MM.1S (cell line): ENCODE results near the gene ZNF346.

Source experiments
- DNase-seq: peaks from one replicate; pipeline ENCODE4 v3.0.0-alpha.2; 2015
- H2AFZ ChIP-seq: fragments of 300-600 bp; sonication (generic); 2 replicates; pipeline ENCODE4 v1.6.0; 2016; ENCODE audit warnings: antibody characterized with exemption, low read length
- H3F3A ChIP-seq: fragments of 300-600 bp; sonication (generic); 2 replicates; pipeline ENCODE4 v1.6.1; 2016; ENCODE audit warnings: mild to moderate bottlenecking, antibody characterized with exemption, low read length, moderate library complexity, mixed read lengths; ENCODE audit not compliant: insufficient read depth
- H3K27ac ChIP-seq: fragments of 300-600 bp; sonication (generic); 2 replicates; pipeline ENCODE4 v1.5.1; 2016; ENCODE audit warnings: mild to moderate bottlenecking, low read length
- H3K27me3 ChIP-seq: fragments of 300-600 bp; sonication (generic); replicated peaks from 2 replicates; pipeline ENCODE4 v1.6.0; 2016; ENCODE audit warnings: low read length; ENCODE audit not compliant: insufficient read depth
- H3K36me3 ChIP-seq: fragments of 300-600 bp; sonication (generic); replicated peaks from 2 replicates; pipeline ENCODE4 v1.6.1; 2016; ENCODE audit warnings: mild to moderate bottlenecking, low read length, mixed read lengths; ENCODE audit not compliant: insufficient read depth
- H3K4me1 ChIP-seq: fragments of 300-600 bp; sonication (generic); 2 replicates; pipeline ENCODE4 v1.6.1; 2016; ENCODE audit warnings: low read length, mixed read lengths
- H3K4me2 ChIP-seq: fragments of 300-600 bp; sonication (generic); 2 replicates; pipeline ENCODE4 v1.6.0; 2016; ENCODE audit warnings: low read depth, low read length
- H3K4me3 ChIP-seq: fragments of 300-600 bp; sonication (generic); 2 replicates; pipeline ENCODE4 v1.5.1; 2016; ENCODE audit warnings: low read length, mixed read lengths
- H3K79me2 ChIP-seq: fragments of 300-600 bp; sonication (generic); 2 replicates; pipeline ENCODE4 v1.6.1; 2016; ENCODE audit warnings: mixed run types, low read length, mixed read lengths
- H3K9ac ChIP-seq: fragments of 300-600 bp; sonication (generic); 2 replicates; pipeline ENCODE4 v1.6.1; 2016; ENCODE audit warnings: low read length, mixed read lengths
- H3K9me2 ChIP-seq: fragments of 300-600 bp; sonication (generic); replicated peaks from 2 replicates; pipeline ENCODE4 v1.6.1; 2016; ENCODE audit warnings: mild to moderate bottlenecking, low read length, mixed read lengths; ENCODE audit not compliant: insufficient read depth
- H3K9me3 ChIP-seq: fragments of 300-600 bp; sonication (generic); replicated peaks from 2 replicates; pipeline ENCODE4 v1.6.1; 2016; ENCODE audit warnings: mild to moderate bottlenecking, low read length, mixed read lengths; ENCODE audit not compliant: insufficient read depth
- H4K20me1 ChIP-seq: fragments of 300-600 bp; sonication (generic); 2 replicates; pipeline ENCODE4 v1.6.1; 2016; ENCODE audit warnings: mild to moderate bottlenecking, low read length, moderate library complexity, mixed read lengths; ENCODE audit not compliant: insufficient read depth
- CTCF ChIP-seq: fragments of 300-600 bp; sonication (generic); IDR thresholded peaks from 2 replicates; pipeline ENCODE4 v1.5.1; 2016; ENCODE audit warnings: antibody characterized with exemption, low read length, mixed read lengths
- EZH2 ChIP-seq: fragments of 300-600 bp; sonication (generic); optimal IDR thresholded peaks from 2 replicates; pipeline ENCODE3; 2017; ENCODE audit warnings: low read depth, mild to moderate bottlenecking, antibody characterized with exemption, low read length, mixed read lengths
- EZH2phosphoT487 ChIP-seq: fragments of 300-600 bp; sonication (generic); IDR thresholded peaks from 2 replicates; pipeline ENCODE4 v1.6.1; 2018; ENCODE audit warnings: antibody characterized with exemption, low read length

ZNF346 gene

GRCh38 chr5:177099422-177100093, 77.1 kb downstream of the ZNF346 start:
- Histone ChIP-seq H3F3A (no peaks in the 10 kb centered on the region), H3K4me3 (no peak overlapping the region), H3K9ac (no peak overlapping the region), H3K9me2 (no peaks in the 10 kb centered on the region), H4K20me1 (no peaks in the 10 kb centered on the region), H3K4me2 (no peak overlapping the region), H3K9me3 (no peaks in the 10 kb centered on the region), H3K4me1 (no peaks in the 10 kb centered on the region), H3K27me3 (peaks cover 18% of the 10 kb centered on the region; the same call in 1 of the 2 replicates), H2AFZ (no peak overlapping the region), H3K36me3 (no peaks in the 10 kb centered on the region), H3K79me2 (no peaks in the 10 kb centered on the region), H3K27ac (no peak overlapping the region)
- TF ChIP-seq CTCF (no peak), EZH2 (no peak), EZH2phosphoT487 (no peak)
- no peak for DNase-seq

GRCh38 chr5:177100714-177101121, 78.2 kb downstream of the ZNF346 start:
- no peaks in the 10 kb centered on the region for H4K20me1 ChIP-seq
- TF ChIP-seq EZH2phosphoT487: no peak
- no peak for TF ChIP-seq CTCF
- no peak for TF ChIP-seq EZH2
- H3K27ac ChIP-seq: no peak overlapping the region
- no peak overlapping the region for H3K9ac ChIP-seq
- no peak overlapping the region for H3K4me2 ChIP-seq
- H3K9me2 ChIP-seq: no peaks in the 10 kb centered on the region
- H3K4me1 ChIP-seq: no peaks in the 10 kb centered on the region
- H3K9me3 ChIP-seq: no peaks in the 10 kb centered on the region
- H3K27me3 ChIP-seq: peaks cover 7% of the 10 kb centered on the region; the same call in 1 of the 2 replicates
- no peak for DNase-seq
- no peak overlapping the region for H3K4me3 ChIP-seq
- H3K79me2 ChIP-seq: no peaks in the 10 kb centered on the region
- no peaks in the 10 kb centered on the region for H3K36me3 ChIP-seq
- no peak overlapping the region for H2AFZ ChIP-seq
- no peaks in the 10 kb centered on the region for H3F3A ChIP-seq

GRCh38 chr5:177103523-177104253, 81.2 kb downstream of the ZNF346 start:
- H3K4me3 ChIP-seq: no peak overlapping the region
- no peak for DNase-seq

More at GRCh38 chr5:177103523-177104253, 81.2 kb downstream of the ZNF346 start:
- Histone ChIP-seq H2AFZ (no peak overlapping the region), H3F3A (no peaks in the 10 kb centered on the region), H3K9me3 (no peaks in the 10 kb centered on the region), H3K4me1 (no peaks in the 10 kb centered on the region), H3K4me2 (no peak overlapping the region), H4K20me1 (no peaks in the 10 kb centered on the region), H3K27ac (no peak overlapping the region), H3K27me3 (peaks cover 4% of the 10 kb centered on the region; the same call in 1 of the 2 replicates), H3K9ac (no peak overlapping the region), H3K9me2 (no peaks in the 10 kb centered on the region), H3K79me2 (no peaks in the 10 kb centered on the region), H3K36me3 (no peaks in the 10 kb centered on the region)
- TF ChIP-seq EZH2phosphoT487 (no peak), EZH2 (no peak), CTCF (no peak)
